Left ventricle myocardium inferior (tissue), 1 donor: ENCODE data around the gene LIN28B. TPM values are rescaled to one million over a fixed set of nuclear protein-coding genes. Genes with fewer than 3 reads are reported as not detected.

ENCODE experiments used
- DNase-seq: peaks from one replicate; pipeline ENCODE4 v3.0.0-alpha.2; 2020
- H3K27ac ChIP-seq: fragments of 200-600 bp; replicated peaks from 2 replicates; pipeline ENCODE4 v1.8.0; 2021
- H3K27me3 ChIP-seq: fragments of 200-600 bp; 2 replicates; pipeline ENCODE4 v1.8.0; 2021; ENCODE audit warnings: low read depth
- H3K36me3 ChIP-seq: fragments of 200-600 bp; 2 replicates; pipeline ENCODE4 v1.8.0; 2021
- H3K4me1 ChIP-seq: fragments of 200-600 bp; 2 replicates; pipeline ENCODE4 v1.8.0; 2021
- H3K4me3 ChIP-seq: fragments of 200-600 bp; 2 replicates; pipeline ENCODE4 v1.8.0; 2021; ENCODE audit warnings: mild to moderate bottlenecking, moderate library complexity
- H3K9me3 ChIP-seq: fragments of 200-600 bp; replicated peaks from 2 replicates; pipeline ENCODE4 v1.8.0; 2021
- CTCF ChIP-seq: fragments of 200-600 bp; IDR thresholded peaks from 2 replicates; pipeline ENCODE4 v1.8.0; 2021; ENCODE audit warnings: antibody characterized with exemption, mild to moderate bottlenecking, borderline replicate concordance
- intact Hi-C: fragments of 100-400 bp; cut with micrococcal nuclease; formaldehyde crosslinking; loops from one replicate; pipeline ENCODE4 v1.11.0; 2022
- total RNA-seq: library from RNA; stranded (reverse); fragmentation: NEBNext Ultra II Directional; extraction: Animal tissue kit (Norgen Biotek cat#: 25700); gene quantifications from one replicate; pipeline ENCODE4 v1.2.1, GENCODE V29; 2021
- donor health status: DM: no; HTN: yes; CAD: no; lungs with severe emphysema.

LIN28B gene
- total RNA-seq, 1 donor from 2014 or later: not detected

DNA sequence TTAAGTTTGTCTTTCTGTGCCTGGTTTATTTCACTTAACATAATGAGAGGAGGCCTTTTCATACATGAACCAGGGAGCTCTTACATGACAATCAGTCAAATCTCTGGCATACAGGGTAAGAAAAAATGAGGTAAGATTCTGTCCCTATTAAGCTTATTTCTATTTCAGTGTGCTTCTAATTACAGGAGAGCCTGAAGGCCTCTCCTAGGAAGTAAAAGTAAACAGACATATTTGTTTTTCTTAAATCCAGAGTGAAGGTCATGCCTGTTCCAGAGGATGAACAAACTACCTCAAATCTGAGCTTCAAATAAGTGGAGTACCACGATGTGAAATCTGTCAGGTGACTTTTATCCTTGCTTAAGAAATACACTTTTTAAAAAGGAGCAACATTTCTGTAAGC is 150.3 kb downstream of the LIN28B start:
- Histone ChIP-seq H3K27me3 (no peaks in the 10 kb centered on the region), H3K4me1 (no peaks in the 10 kb centered on the region), H3K4me3 (no peak overlapping the region), H3K27ac (no peak overlapping the region), H3K36me3 (peaks cover 45% of the 10 kb centered on the region), H3K9me3 (no peaks in the 10 kb centered on the region)
- no peak for TF ChIP-seq CTCF
- DNase-seq: no peak
- intact Hi-C loops: no loop called here

DNA sequence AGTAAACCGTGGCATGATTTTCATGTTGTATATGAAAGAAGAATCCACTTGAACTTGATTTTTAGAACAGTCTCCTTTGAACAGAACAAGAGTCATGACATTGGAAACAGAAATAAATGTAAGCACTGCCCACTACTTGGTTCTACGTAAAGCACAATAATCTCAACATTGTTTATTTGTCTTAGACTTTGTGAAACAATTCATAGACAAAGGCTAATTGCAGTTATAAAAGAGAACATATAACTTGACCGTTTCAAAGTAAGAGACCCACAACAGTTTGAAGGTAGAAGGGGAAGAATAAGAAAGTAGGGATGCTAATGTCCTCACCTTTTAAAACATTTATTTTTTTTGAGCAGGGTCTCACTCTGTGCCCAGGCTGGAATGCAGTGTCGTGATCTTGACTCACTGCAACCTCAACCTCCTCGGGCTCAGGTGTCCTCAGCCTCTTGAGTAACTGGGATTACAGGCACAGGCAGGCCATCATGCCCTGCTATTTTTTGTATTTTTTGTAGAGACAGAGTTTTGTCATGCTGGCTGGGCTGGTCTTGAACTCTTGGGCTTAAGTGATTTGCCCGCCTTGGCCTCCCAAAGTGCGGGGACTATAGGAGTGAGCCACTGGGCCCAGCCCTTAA is 151.8 kb downstream of the LIN28B start:
- Histone ChIP-seq H3K36me3 (peaks cover 47% of the 10 kb centered on the region), H3K4me1 (peaks cover 13% of the 10 kb centered on the region), H3K27me3 (no peaks in the 10 kb centered on the region), H3K27ac (no peak overlapping the region), H3K4me3 (no peak overlapping the region), H3K9me3 (no peaks in the 10 kb centered on the region)
- no peak for TF ChIP-seq CTCF
- DNase-seq: no peak
- intact Hi-C loops: no loop called here

DNA sequence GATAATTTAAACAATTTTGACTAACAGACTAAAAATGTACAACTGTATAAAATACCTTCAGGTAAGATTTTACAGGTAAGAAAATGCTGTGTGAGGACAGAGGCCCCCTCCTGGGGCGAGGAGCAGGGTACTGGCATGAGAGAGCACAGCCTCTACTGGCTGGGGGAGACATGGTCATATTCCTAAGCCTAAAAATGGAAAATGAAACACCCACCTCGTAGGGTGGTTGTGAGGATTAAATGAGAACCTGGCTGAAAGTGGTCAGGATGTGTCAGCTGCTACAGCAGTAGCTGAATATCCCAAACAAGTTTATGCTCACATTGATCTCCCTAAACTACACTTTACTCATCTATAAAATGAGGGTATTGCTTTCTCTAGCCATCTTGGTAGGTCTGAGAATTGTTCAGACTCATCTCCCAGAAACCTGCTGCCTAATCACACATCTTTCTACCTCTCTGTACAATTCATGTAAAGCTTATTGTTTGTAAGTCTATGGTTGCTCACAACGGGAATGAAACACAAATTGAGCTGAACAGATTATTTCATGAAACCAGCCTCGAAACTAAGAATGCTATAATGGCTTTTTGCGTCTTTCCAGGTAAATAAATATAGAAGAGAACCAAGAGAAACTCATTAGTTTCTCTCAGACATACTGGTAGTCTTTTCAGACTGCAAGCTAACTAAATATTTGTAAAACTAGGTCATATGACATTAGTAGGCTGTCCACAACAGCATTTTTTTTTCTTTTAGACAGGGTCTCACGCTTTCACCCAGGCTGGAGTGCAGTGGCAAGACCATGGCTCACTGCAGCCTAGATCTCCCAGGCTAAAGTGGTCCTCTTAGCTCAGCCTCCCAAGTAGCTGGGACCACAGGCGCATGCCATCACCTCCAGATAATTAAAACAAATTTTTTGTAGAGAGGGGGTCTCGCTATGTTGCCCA is 153.3 kb downstream of the LIN28B start:
- Histone ChIP-seq H3K27ac (no peak overlapping the region), H3K4me1 (peaks cover 18% of the 10 kb centered on the region), H3K36me3 (peaks cover 57% of the 10 kb centered on the region), H3K4me3 (no peak overlapping the region), H3K27me3 (no peaks in the 10 kb centered on the region), H3K9me3 (no peaks in the 10 kb centered on the region)
- TF ChIP-seq CTCF: no peak
- no peak for DNase-seq
- intact Hi-C loops: no loop called here

DNA sequence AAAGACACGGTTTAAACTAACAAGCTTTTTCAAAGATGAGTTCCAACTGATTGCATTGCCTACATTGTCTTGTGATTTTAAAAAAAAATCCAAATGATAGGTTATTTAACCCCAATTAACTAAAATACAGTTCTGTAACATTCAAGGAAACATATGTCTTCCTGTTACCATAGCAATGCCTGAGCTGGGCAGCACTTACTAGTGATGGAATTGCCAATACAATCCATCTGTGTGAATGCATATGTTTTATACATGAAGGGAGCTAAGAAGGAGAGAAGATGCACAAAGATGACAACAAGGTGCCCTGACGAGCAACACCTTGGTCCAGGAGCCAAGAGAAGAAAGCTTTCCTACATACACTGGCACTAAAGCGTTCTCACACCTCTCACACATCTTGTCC is 154.2 kb downstream of the LIN28B start:
- TF ChIP-seq CTCF: no peak
- intact Hi-C loops: no loop called here
- DNase-seq: no peak
- Histone ChIP-seq H3K36me3 (peaks cover 66% of the 10 kb centered on the region), H3K4me1 (peaks cover 18% of the 10 kb centered on the region), H3K9me3 (no peaks in the 10 kb centered on the region), H3K4me3 (no peak overlapping the region), H3K27ac (no peak overlapping the region), H3K27me3 (no peaks in the 10 kb centered on the region)

- Histone ChIP-seq H3K4me1 (peaks cover 18% of the 10 kb centered on the region), H3K36me3 (peaks cover 69% of the 10 kb centered on the region), H3K4me3 (no peak overlapping the region), H3K27me3 (no peaks in the 10 kb centered on the region), H3K9me3 (no peaks in the 10 kb centered on the region), H3K27ac (no peak overlapping the region)
- no peak for TF ChIP-seq CTCF
- no peak for DNase-seq
- intact Hi-C loops: no loop called here
These were observed 155.0 kb downstream of the LIN28B start for GRCh38 chr6:105111871-105112270.
